Stomach smooth muscle (tissue), 2 donors: ENCODE results near the gene HOXD3.

Source experiments
- H3K27ac ChIP-seq: one replicate; pipeline ENCODE4 v1.7.0; 2013; ENCODE audit warnings: mild to moderate bottlenecking, low read length, inconsistent platforms
- H3K27me3 ChIP-seq, 2 donors: one replicate each; pipeline ENCODE4 v1.7.0; 2013; ENCODE audit warnings: low read length in 2 of 2; ENCODE audit not compliant: insufficient read depth in 2 of 2, control insufficient read depth in 1 of 2
- H3K36me3 ChIP-seq, 2 donors: one replicate each; pipeline ENCODE4 v1.7.0; 2013; ENCODE audit warnings: low read length in 2 of 2; ENCODE audit not compliant: control insufficient read depth in 2 of 2, insufficient read depth in 2 of 2
- H3K4me1 ChIP-seq: one replicate; pipeline ENCODE4 v1.7.0; 2013; ENCODE audit warnings: low read length; ENCODE audit not compliant: control insufficient read depth, insufficient read depth
- H3K4me3 ChIP-seq, 2 donors: one replicate each; pipeline ENCODE4 v1.7.0; 2013; ENCODE audit warnings: low read length in 2 of 2
- H3K9ac ChIP-seq, 2 donors: one replicate each; pipeline ENCODE4 v1.7.0; 2013; ENCODE audit warnings: low read length in 2 of 2, mild to moderate bottlenecking in 1 of 2
- H3K9me3 ChIP-seq, 2 donors: one replicate each; pipeline ENCODE4 v1.7.0; 2013; ENCODE audit warnings: low read length in 2 of 2; ENCODE audit not compliant: control insufficient read depth in 2 of 2
- donor health status: healthy.
- donor health status: Pancreatic carcinoma.

The HOXD3 gene

DNA sequence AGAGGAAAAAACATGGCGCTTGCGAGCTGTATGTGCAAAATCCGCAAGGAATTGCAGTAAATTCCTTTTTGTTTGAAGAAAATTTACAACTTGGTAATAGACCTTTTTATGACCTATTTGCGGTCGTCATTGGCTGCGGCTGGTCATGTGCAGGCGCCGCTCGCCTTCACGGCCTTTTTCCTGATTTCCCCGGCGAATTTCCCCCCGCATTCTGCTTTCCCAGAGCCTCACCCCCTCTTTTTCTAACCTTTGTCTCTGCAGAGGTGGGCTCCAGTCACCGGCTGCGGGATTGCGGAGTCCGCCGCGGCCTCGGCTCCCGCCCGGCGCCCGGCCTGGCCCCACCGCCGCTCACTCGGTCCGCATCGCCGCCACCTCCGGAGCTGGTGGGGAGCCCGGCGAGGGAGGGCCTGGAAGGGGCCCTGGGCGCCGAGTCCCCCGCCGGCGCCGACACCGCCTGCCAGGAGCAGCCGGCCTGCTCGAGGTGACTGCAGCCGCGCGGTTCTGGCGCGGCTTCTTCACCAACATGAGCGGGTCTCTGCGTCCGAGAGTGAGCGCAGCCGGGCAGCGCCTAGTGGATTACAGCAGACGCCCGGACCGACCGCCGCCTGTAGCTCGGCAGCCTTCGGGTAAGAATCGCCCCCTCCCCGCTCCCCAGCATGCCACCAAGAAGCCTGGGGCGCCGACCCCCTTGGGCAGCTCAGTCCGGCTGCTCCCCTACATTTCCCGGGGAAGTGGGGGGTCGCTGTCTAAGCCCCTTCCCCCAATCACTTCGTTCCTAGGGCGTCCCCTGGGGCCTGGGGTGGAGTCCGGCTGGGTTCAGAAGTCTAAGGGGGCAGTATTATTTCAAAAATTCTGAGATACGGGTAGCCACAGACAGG, 20.5 kb upstream of the HOXD3 start:
- Histone ChIP-seq H3K9ac (peak overlapping the region in 1 of 2 donors; percentile 5), H3K27me3 (peaks cover 80 to 92% of the 10 kb centered on the region in 2 donors), H3K4me1 (peaks cover 24% of the 10 kb centered on the region)

DNA sequence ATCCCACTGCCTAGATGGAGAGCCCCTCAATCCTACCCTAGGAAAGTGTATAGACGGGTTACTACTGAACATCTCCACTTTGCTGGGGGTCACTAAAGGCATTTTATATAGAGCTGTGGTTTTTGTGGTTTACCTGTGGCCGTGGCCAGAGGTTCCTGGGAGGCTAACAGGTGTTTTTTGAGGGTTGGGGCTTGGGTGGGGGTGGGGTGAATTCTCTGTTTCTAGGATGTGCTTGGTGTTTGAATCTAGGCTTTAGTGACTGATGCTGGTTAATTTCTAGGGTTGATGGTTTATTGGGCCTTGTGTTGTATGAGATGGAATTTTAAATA, 19.9 kb upstream of the HOXD3 start:
- Histone ChIP-seq H3K9me3 (no peaks in the 10 kb centered on the region), H3K27ac (no peak overlapping the region), H3K27me3 (peaks cover 80 to 90% of the 10 kb centered on the region in 2 donors), H3K4me3 (peak overlapping the region in 1 of 2 donors; percentile 64), H3K9ac (no peak overlapping the region), H3K4me1 (peaks cover 24% of the 10 kb centered on the region), H3K36me3 (no peaks in the 10 kb centered on the region)

More for the DNA sequence above, 20.5 kb upstream of the HOXD3 start:
- Histone ChIP-seq H3K27ac (no peak overlapping the region), H3K36me3 (no peaks in the 10 kb centered on the region), H3K9me3 (peaks cover 0 to under 1% of the 10 kb centered on the region in 2 donors), H3K4me3 (peak overlapping the region; percentile 26 to 64)

DNA sequence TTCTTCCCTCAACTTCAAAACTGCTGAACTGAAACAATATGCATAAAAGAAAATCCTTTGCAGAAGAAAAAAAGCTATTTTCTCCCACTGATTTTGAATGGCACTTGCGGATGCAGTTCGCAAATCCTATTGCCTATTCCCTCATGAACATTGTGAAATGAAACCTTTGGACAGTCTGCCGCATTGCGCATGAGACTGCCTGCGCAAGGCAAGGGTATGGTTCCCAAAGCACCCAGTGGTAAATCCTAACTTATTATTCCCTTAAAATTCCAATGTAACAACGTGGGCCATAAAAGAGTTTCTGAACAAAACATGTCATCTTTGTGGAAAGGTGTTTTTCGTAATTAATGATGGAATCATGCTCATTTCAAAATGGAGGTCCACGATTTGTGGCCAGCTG, 19.2 kb upstream of the HOXD3 start:
- no peak overlapping the region for H3K27ac ChIP-seq
- H3K36me3 ChIP-seq, result no peaks in the 10 kb centered on the region
- peaks cover 24% of the 10 kb centered on the region for H3K4me1 ChIP-seq
- H3K9ac ChIP-seq, result no peak overlapping the region
- H3K9me3 ChIP-seq, result no peaks in the 10 kb centered on the region
- no peak overlapping the region for H3K4me3 ChIP-seq
- peaks cover 75 to 84% of the 10 kb centered on the region in 2 donors for H3K27me3 ChIP-seq

DNA sequence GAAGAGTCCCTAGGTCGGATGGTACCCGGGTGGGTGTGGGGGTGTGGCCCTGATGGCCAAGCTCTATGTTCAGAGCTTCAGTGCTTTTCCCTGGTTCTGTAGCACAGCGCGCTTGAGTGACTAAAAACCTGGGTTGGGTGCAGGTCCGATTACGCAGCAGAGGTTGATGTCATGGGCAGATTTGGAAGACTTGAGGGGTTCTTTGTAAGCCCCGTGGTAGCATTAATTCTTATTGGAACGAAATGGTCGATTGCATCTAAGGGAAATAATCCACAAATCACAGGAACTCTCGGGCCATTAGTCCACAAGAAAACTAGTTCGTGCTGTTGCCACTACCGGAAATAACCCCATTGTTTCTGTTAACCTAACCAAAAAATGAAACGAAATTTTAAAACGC, 18.6 kb upstream of the HOXD3 start:
- H3K27me3 ChIP-seq, result peaks cover 74 to 83% of the 10 kb centered on the region in 2 donors
- H3K27ac ChIP-seq, result no peak overlapping the region
- H3K36me3 ChIP-seq, result no peaks in the 10 kb centered on the region
- H3K9me3 ChIP-seq, result no peaks in the 10 kb centered on the region
- H3K4me3 ChIP-seq, result peak overlapping the region in 1 of 2 donors; percentile 22
- no peak overlapping the region for H3K9ac ChIP-seq
- peaks cover 21% of the 10 kb centered on the region for H3K4me1 ChIP-seq

DNA sequence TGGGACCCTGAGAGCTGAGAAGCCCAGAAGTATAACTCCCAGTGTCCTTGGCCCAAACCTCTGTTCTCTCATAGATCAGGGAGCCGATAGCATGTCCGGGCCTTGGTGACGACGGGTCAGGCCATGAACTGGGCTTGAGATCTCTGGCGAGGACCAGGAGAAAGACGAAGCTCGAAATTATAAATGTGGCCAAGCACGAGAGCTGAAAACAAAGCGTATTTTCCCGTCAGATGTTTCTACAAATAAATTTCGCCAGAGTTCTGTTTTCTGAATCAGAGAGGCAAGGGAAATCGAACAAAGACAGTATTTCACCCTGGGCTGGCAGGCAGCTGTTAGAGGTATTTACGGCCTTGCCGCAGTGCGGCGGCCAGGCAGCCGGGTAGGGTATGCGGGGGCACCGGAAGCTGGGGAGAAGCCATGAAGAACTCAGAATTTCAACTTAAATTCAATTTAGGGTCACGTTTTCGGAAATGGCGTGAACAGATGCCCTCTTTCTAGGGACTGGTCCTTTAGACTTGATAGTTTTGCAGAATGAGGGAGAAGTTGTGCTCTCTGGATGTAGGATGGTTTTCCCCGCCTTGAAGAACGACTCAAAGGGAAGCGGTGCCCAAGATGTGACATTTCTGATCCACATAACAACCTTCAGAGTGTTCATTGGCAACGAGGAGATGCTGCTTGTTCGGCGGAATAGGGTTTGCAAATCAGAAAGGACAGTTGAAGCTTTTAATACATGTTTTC, 18.0 kb upstream of the HOXD3 start:
- Histone ChIP-seq H3K36me3 (no peaks in the 10 kb centered on the region), H3K9me3 (no peaks in the 10 kb centered on the region), H3K4me1 (peaks cover 20% of the 10 kb centered on the region), H3K9ac (no peak overlapping the region), H3K4me3 (peak overlapping the region in 1 of 2 donors; percentile 22), H3K27me3 (peaks cover 71 to 83% of the 10 kb centered on the region in 2 donors), H3K27ac (peak overlapping the region; percentile 18)

DNA sequence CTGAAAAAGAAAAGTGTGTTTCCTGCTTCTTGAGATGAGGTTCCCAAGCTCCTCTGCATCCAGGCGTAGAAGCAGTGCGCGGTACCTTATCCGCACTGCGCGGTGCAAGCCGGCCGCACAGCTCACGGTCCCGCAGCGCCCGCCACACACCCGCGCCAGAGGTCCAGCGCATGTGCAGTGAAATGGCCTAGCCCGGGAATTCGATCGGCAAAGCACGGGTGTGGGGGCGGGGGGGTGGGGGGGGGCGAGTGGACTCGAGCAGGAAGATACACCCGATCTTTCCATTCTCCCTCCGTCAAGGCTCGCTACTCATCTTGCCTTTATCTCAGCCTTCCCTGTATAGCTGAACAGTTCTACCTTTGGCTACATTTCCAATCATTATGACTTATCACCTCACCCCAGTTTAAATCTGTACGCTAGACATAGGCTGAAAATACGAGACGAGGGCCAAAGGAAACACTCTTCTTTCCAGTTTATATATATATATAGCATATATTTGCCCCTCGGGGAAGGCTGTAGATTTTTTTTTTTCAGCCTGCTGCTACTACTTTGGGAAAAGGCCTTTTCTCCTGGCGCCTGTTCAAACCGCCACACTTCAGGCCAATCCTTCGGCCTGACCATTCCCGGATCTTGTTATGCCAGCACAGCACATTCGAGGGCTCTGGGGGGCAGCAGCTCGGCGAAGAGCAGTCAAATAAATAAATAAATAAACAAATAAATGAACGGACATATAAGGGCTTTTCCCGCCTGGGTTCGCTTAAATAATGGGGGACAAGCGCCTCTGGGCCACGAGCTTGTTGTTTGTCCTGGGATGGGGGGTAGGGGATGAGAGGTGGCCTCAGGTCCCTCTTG, 17.2 kb upstream of the HOXD3 start:
- H3K27ac ChIP-seq, result no peak overlapping the region
- H3K27me3 ChIP-seq, result peaks cover 66 to 78% of the 10 kb centered on the region in 2 donors
- H3K4me1 ChIP-seq, result peaks cover 20% of the 10 kb centered on the region
- H3K4me3 ChIP-seq, result peak overlapping the region; percentile 56 to 67
- no peak overlapping the region for H3K9ac ChIP-seq
- H3K36me3 ChIP-seq, result no peaks in the 10 kb centered on the region
- H3K9me3 ChIP-seq, result no peaks in the 10 kb centered on the region

DNA sequence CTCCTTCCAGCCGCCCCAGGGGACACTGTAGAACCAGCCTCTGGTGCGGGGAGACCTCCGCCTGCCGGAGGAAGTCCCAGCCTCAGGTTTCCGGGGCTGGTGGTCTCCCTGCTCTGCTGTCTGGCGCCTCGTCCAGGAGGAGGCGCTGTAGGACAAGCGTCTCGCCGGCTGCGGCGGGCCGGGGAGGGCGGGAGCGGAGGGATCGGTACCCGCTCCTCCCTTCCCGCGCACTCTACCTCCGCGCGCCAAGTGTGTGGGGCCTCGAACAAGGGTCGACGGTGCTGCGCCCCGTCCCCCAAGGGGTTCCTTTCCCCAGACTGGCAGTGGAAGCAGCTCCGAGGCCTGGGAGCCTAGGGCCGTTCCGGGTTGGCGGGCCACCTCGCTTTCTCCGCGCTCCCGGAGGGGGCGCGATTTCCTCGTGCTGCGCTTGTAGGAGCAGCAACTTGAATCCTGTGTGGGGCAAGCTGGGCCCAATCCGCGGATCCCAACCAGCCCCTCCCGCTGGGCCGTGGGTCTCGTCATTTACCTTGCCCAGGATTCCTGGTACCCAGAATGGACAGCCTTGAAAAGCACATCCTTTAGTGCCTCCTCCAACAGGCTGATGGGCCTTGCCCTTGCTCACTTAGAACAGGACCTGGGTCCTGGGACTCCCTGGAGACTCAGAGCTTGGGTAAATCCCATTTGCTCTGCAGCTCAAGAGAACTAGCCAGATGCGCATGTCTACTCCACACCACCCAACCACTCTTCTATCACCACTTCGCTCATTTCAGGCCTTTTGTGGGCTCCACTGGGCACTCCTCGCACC, 16.4 kb upstream of the HOXD3 start:
- Histone ChIP-seq H3K27me3 (peaks cover 67 to 78% of the 10 kb centered on the region in 2 donors), H3K9me3 (no peaks in the 10 kb centered on the region), H3K4me3 (peak overlapping the region; percentile 56 to 67), H3K9ac (no peak overlapping the region), H3K4me1 (peaks cover 19% of the 10 kb centered on the region), H3K36me3 (no peaks in the 10 kb centered on the region), H3K27ac (no peak overlapping the region)

DNA sequence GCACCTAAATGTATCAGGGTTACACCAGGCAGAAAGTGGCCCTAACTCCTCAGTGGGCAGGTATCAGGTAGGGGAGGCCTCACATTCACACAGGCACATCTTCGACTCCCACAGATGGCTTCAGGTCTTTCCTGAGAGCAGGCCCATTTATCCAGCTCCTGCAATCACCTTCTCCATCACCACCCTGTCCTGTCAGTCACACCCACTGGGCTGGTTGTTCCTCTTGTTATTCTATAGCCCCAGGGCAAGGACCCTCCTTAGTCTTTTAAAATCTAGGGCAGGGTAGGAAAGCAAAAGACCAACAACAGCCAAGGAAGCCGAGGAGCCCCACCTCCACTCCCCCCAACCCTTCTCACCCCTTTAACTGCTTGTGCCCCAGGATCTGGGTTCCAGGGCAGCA, 14.8 kb upstream of the HOXD3 start:
- Histone ChIP-seq H3K27me3 (peaks cover 68 to 78% of the 10 kb centered on the region in 2 donors), H3K9ac (no peak overlapping the region), H3K4me3 (no peak overlapping the region), H3K4me1 (peaks cover 8% of the 10 kb centered on the region), H3K36me3 (no peaks in the 10 kb centered on the region), H3K27ac (no peak overlapping the region), H3K9me3 (no peaks in the 10 kb centered on the region)

DNA sequence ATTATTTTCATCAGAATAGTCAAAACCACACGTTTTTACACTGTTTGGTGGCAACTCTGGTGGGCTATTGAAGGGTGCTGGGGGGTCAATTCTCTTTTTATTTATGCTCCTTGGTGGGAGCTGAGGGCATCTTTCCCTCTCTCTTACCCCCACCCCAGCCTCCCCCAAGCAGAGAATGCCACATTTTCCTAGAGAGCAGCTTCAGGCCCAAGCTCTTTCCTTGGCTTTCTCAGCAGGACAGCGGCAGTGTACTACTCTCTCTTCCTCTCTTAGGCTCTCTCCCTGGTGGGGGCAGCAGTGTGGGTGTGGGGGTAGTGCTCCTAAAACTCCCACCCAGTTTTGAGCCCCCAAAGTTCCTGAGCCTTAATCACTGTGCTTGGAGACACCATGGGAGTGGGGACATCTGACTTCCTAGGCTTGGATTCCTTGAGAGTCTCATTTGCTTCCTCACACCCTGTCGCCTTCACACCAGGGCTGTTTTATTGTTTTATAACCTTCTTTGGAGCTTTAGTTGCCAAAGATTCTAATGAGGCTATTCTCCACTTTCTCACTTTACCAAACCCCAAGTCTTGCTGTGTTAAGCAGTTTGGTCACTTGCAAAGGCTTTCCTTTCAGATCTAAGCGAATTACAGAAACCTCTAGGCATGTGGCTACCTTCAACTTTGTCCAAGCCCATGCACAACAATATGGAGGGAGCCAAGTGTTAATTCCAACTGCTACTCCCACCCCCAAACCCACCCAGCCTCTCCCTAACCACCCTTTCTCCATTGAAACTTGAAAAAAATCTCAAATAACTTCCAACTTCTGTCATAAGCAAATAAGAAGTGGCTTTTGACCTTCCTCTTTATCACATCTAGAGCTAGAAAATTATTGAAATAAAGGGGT, 11.8 kb upstream of the HOXD3 start:
- no peak overlapping the region for H3K27ac ChIP-seq
- peaks cover 69 to 79% of the 10 kb centered on the region in 2 donors for H3K27me3 ChIP-seq
- H3K9me3 ChIP-seq, result no peaks in the 10 kb centered on the region
- no peak overlapping the region for H3K9ac ChIP-seq
- no peaks in the 10 kb centered on the region for H3K36me3 ChIP-seq
- H3K4me3 ChIP-seq, result no peak overlapping the region
- peaks cover 2% of the 10 kb centered on the region for H3K4me1 ChIP-seq
